DND-41 (cell line): ENCODE data around the gene CAPN5.

Experiments
- CTCF ChIP-seq: IDR thresholded peaks from 2 replicates; pipeline ENCODE4 v1.5.1; 2012; ENCODE audit warnings: borderline replicate concordance, low read length, moderate library complexity, mild to moderate bottlenecking; ENCODE audit not compliant: poor library complexity, severe bottlenecking; ENCODE audit errors: extremely low read depth
- EZH2 ChIP-seq: IDR thresholded peaks from 3 replicates; pipeline ENCODE4 v1.6.1; 2012; ENCODE audit warnings: borderline replicate concordance, low read depth, mild to moderate bottlenecking, moderate library complexity, low read length, inconsistent platforms; ENCODE audit not compliant: severe bottlenecking

DNA sequence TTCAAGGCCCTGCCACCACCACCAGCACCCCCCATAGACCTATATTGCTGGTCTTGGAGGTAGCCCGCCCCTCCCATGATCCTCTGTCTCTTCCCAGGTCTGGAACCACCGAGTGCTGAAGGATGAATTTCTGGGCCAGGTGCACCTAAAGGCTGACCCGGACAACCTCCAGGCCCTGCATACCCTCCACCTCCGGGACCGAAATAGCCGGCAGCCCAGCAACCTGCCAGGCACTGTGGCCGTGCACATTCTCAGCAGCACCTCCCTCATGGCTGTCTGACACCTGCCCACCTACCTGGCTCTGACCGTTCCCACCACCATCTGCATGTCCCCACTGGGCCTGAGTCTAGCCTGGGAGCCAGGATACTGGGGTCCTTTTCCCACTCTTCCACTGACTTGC lies 56.8 kb downstream of the CAPN5 start:
- no peak for TF ChIP-seq EZH2
- no peak for TF ChIP-seq CTCF
